HAP-1 (cell line): ENCODE results near the gene NEK4.

Source experiments
- DNase-seq, 2 experiments: peaks; one replicate each; pipeline ENCODE4 v3.0.0-alpha.2; 2016 to 2020; ENCODE audit warnings: low spot score in 2 of 2
- H3K27me3 ChIP-seq: fragments of 250-450 bp; sonication (Bioruptor Pico); 2 replicates; pipeline ENCODE4 v1.5.1; 2020; ENCODE audit warnings: low read depth, mild to moderate bottlenecking, moderate library complexity
- H3K36me3 ChIP-seq: fragments of 250-450 bp; sonication (Bioruptor Pico); replicated peaks from 2 replicates; pipeline ENCODE4 v1.5.1; 2020; ENCODE audit warnings: mild to moderate bottlenecking
- H3K4me1 ChIP-seq: fragments of 250-450 bp; sonication (Bioruptor Pico); 2 replicates; pipeline ENCODE4 v1.5.1; 2020; ENCODE audit warnings: mild to moderate bottlenecking
- H3K4me3 ChIP-seq: fragments of 250-450 bp; sonication (Bioruptor Pico); 2 replicates; pipeline ENCODE4 v1.5.1; 2020; ENCODE audit warnings: mild to moderate bottlenecking, moderate library complexity
- H3K9me3 ChIP-seq: fragments of 250-450 bp; sonication (Bioruptor Pico); 2 replicates; pipeline ENCODE4 v1.5.1; 2020; ENCODE audit warnings: mild to moderate bottlenecking, moderate library complexity
- in situ Hi-C: fragments of 300-500 bp; cut with MboI; formaldehyde crosslinking; loops from 3 replicates; pipeline ENCODE4 v1.14.3; 2020; ENCODE audit warnings: low sequenced_read_pairs, inconsistent platforms, mixed read lengths

Gene NEK4

GRCh38 chr3:52789746-52790040 lies 19.0 kb upstream of the NEK4 start:
- Histone ChIP-seq H3K4me3 (no peak overlapping the region), H3K36me3 (no peaks in the 10 kb centered on the region)
- in situ Hi-C loops, result no loop called here

GRCh38 chr3:52788890-52789745 lies 18.4 kb upstream of the NEK4 start:
- Histone ChIP-seq H3K4me1 (no peaks in the 10 kb centered on the region), H3K27me3 (no peaks in the 10 kb centered on the region), H3K4me3 (no peak overlapping the region), H3K9me3 (no peaks in the 10 kb centered on the region), H3K36me3 (no peaks in the 10 kb centered on the region)
- in situ Hi-C loops, result no loop called here
- no peak for DNase-seq

More at GRCh38 chr3:52789746-52790040, 19.0 kb upstream of the NEK4 start:
- H3K9me3 ChIP-seq, result no peaks in the 10 kb centered on the region
- H3K27me3 ChIP-seq, result no peaks in the 10 kb centered on the region
- no peak for DNase-seq
- no peaks in the 10 kb centered on the region for H3K4me1 ChIP-seq

DNA sequence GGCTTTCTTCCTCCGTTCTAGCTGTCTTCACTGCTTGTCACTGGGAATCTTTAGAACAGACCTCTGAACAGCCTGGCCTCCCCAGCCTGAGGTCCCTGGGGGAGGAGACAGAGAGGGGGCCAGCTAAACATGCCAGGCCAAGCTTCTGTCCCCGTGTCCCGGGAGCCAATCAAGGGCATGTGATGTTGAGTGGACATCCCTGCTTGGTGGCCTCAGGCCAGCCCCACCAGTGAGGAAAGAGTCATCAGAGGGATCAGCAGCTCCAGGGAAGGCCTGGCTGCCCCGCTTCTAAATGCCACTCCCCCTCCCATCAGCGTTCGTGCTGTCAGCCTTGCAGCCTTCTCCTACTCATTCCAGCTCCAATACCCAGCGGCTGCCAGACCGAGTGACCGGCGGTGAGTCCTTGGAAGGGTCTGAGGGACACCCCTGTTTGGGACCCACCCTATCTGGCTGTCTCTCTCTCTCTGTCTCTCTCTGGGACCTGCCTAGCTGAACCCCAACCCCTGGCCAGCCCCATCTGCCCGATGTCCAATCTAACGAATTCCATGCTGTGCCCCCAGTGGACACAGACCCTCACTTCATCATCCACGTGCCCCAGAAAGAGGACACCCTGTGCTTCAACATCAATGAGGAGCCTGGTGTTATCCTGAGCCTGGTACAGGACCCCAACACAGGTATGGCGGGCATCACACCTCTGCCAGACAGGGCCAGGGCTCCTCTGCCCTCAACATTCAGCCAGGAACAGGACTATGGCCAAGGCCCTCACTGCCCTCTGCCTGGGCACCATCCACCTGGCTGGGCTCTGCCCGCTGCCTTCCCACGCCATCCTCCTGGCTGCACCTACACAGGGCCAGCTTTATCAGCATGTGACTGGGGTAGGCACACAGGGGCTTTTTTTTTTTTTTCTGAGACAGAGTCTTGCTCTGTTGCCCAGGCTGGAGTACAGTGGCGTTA lies 17.2 kb upstream of the NEK4 start:
- peaks cover 3% of the 10 kb centered on the region; the same call in 1 of the 2 replicates for H3K27me3 ChIP-seq
- DNase-seq, result no peak
- no peaks in the 10 kb centered on the region for H3K9me3 ChIP-seq
- H3K36me3 ChIP-seq, result no peaks in the 10 kb centered on the region
- in situ Hi-C loops, result no loop called here
- no peak overlapping the region for H3K4me3 ChIP-seq
- H3K4me1 ChIP-seq, result no peaks in the 10 kb centered on the region

GRCh38 chr3:52787246-52787645 lies 16.5 kb upstream of the NEK4 start:
- H3K4me1 ChIP-seq, result no peaks in the 10 kb centered on the region
- in situ Hi-C loops, result no loop called here
- H3K27me3 ChIP-seq, result peaks cover 7% of the 10 kb centered on the region; the same call in 1 of the 2 replicates
- no peaks in the 10 kb centered on the region for H3K9me3 ChIP-seq
- no peaks in the 10 kb centered on the region for H3K36me3 ChIP-seq
- no peak overlapping the region for H3K4me3 ChIP-seq
- no peak for DNase-seq

DNA sequence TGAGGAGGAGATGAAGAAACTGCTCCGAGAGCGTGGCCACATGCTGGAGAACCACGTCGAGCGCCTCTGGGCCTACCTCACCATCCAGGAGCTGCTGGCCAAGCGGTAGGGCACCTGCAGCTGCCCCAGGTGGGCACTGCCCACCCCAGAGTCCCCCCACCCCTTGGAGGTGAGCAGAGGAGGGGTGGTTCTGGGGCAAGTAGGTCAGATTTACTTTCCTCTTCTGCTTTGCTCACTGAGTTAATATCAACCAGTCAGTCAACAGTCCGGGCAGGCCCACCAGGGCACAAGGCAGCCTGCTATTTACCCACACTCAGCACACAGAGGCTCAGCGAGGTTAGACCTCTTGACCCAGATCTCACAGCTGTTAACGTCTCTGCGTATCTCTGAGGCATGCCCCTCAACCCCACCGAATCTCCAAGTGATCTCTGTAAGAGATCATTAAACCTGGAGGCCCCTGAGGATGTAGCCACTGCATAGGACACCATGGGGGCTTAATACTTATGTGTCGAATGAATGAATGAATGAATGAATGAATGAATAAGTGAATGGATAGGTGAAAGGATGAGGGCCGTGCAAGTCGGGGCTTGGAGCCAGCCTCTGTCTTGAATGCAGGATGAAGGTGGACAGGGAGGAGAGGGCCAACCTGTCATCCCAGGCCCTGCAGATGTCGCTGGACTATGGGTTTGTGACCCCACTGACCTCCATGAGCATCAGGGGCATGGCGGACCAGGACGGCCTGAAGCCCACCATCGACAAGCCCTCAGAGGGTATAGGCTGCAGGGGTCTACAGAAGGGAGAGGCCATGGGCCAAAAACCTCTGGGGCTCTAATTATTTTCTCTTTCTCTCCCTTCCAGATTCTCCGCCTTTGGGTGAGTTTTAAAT lies 15.8 kb upstream of the NEK4 start:
- no peaks in the 10 kb centered on the region for H3K4me1 ChIP-seq
- in situ Hi-C loops, result no loop called here
- DNase-seq, result no peak
- H3K4me3 ChIP-seq, result no peak overlapping the region
- H3K36me3 ChIP-seq, result no peaks in the 10 kb centered on the region
- peaks cover 9% of the 10 kb centered on the region; the same call in 1 of the 2 replicates for H3K27me3 ChIP-seq
- H3K9me3 ChIP-seq, result no peaks in the 10 kb centered on the region

- no peak overlapping the region for H3K4me3 ChIP-seq
- H3K36me3 ChIP-seq, result no peaks in the 10 kb centered on the region
- in situ Hi-C loops, result no loop called here
- peaks cover 12% of the 10 kb centered on the region; the same call in 1 of the 2 replicates for H3K27me3 ChIP-seq
- DNase-seq, result no peak
- H3K4me1 ChIP-seq, result no peaks in the 10 kb centered on the region
- H3K9me3 ChIP-seq, result no peaks in the 10 kb centered on the region
Measured at GRCh38 chr3:52784931-52785590, 14.3 kb upstream of the NEK4 start.

GRCh38 chr3:52784021-52784621 lies 13.4 kb upstream of the NEK4 start:
- no peaks in the 10 kb centered on the region for H3K36me3 ChIP-seq
- peaks cover 12% of the 10 kb centered on the region; the same call in 1 of the 2 replicates for H3K27me3 ChIP-seq
- H3K9me3 ChIP-seq, result no peaks in the 10 kb centered on the region
- no peaks in the 10 kb centered on the region for H3K4me1 ChIP-seq
- no peak for DNase-seq
- in situ Hi-C loops, result no loop called here
- no peak overlapping the region for H3K4me3 ChIP-seq

- Histone ChIP-seq H3K36me3 (no peaks in the 10 kb centered on the region), H3K27me3 (peaks cover 12% of the 10 kb centered on the region; the same call in 1 of the 2 replicates), H3K4me3 (no peak overlapping the region), H3K4me1 (no peaks in the 10 kb centered on the region), H3K9me3 (no peaks in the 10 kb centered on the region)
- peak in 1 of 2 experiments; percentile 1 for DNase-seq
- in situ Hi-C loops, result no loop called here
Measured at GRCh38 chr3:52783211-52783555, 12.4 kb upstream of the NEK4 start.

DNA sequence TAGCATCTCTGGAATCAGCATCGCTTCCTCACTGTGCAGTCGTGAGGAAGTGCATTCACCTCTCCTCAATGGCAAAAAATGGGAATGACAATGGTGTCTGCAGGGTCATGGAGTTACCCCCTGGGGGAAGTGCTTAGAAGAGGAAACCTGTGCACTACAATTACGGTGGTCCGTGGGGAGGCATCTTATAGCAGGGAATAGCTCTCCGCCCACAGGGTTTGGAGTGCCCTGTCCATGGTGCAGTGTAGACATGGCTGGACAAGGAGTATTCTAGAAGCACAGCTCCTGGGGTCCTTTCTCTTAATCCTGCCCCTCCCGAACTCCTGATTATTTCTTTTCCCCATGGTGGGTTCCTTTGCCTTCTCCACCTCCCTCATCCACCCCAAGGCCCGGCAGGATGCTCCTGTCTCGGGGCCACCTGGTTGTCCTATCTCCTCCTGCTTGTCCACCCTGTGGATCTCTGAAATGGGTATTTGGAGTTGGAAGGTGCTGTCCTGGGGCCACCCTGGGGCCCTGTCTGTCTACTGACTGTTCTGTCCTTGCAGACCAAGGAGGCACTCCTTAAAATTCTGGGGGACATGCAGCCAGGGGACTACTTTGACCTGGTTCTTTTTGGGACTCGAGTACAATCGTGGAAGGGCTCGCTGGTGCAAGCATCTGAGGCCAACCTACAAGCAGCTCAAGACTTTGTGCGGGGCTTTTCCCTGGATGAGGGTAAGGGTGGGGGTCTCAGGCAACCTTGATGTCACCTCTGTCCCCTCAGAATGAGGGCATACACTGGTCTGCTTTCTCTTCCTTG lies 11.9 kb upstream of the NEK4 start:
- peaks cover 12% of the 10 kb centered on the region; the same call in 1 of the 2 replicates for H3K27me3 ChIP-seq
- H3K9me3 ChIP-seq, result no peaks in the 10 kb centered on the region
- peak in 1 of 2 experiments; percentile 5 for DNase-seq
- in situ Hi-C loops, result no loop called here
- no peaks in the 10 kb centered on the region for H3K36me3 ChIP-seq
- H3K4me3 ChIP-seq, result no peak overlapping the region
- H3K4me1 ChIP-seq, result no peaks in the 10 kb centered on the region

- in situ Hi-C loops, result no loop called here
- H3K4me3 ChIP-seq, result no peak overlapping the region
- no peaks in the 10 kb centered on the region for H3K9me3 ChIP-seq
- H3K27me3 ChIP-seq, result peaks cover 12% of the 10 kb centered on the region; the same call in 1 of the 2 replicates
- no peaks in the 10 kb centered on the region for H3K36me3 ChIP-seq
- H3K4me1 ChIP-seq, result no peaks in the 10 kb centered on the region
- peak in 1 of 2 experiments; percentile 5 for DNase-seq
Measured at GRCh38 chr3:52781741-52782140, 11.0 kb upstream of the NEK4 start.

GRCh38 chr3:52779837-52780585 lies 9.3 kb upstream of the NEK4 start:
- DNase-seq, result peak in 1 of 2 experiments; percentile 1
- Histone ChIP-seq H3K36me3 (no peaks in the 10 kb centered on the region), H3K4me3 (no peak overlapping the region), H3K4me1 (no peaks in the 10 kb centered on the region), H3K27me3 (peaks cover 12% of the 10 kb centered on the region; the same call in 1 of the 2 replicates), H3K9me3 (no peaks in the 10 kb centered on the region)
- in situ Hi-C loops, result no loop called here
